ENCODE measurements around the gene ADCK1.
"Not testable (repeated sequence)": the region's sequence is repeated elsewhere in the genome, so short reads cannot be mapped to it uniquely, and the experiment has no call there.

Gene ADCK1

DNA sequence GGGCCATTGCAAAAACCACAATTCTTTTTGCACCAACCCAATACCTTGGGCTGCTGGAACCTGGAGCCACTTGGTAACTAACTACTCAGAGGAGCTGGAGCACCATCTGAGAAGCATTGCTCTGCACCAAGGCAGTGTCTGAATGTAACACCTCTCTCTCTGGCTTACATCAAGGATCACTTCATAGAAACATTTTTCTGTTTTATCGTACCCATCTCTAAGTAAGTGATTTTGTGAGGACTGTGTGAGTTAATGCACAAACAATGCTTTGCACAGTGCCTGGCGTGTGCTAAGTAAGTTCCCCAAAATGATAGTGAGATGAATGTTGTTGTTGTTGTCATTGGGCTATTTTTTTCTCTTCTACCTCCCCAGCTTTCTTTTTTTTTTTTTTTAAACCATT, 111.4 kb downstream of the ADCK1 start:
- no peak overlapping the region for H3K27ac Mint-ChIP-seq
- CTCF ChIA-PET = no interaction called here
- no peak for DNase-seq
- H3K4me3 Mint-ChIP-seq = no peak overlapping the region
- H3K36me3 Mint-ChIP-seq = peaks cover 1% of the 10 kb centered on the region
- H3K9me3 Mint-ChIP-seq = no peaks in the 10 kb centered on the region
- no peaks in the 10 kb centered on the region for H3K27me3 Mint-ChIP-seq
- H3K4me1 Mint-ChIP-seq = peaks cover 13% of the 10 kb centered on the region

GRCh38 chr14:77912754-77913556, 113.0 kb downstream of the ADCK1 start:
- no peak overlapping the region for H3K27ac Mint-ChIP-seq
- no peak overlapping the region for H3K4me3 Mint-ChIP-seq
- DNase-seq = no peak
- no peaks in the 10 kb centered on the region for H3K27me3 Mint-ChIP-seq
- H3K9me3 Mint-ChIP-seq = no peaks in the 10 kb centered on the region
- CTCF ChIA-PET = no interaction called here
- peaks cover 1% of the 10 kb centered on the region for H3K36me3 Mint-ChIP-seq
- H3K4me1 Mint-ChIP-seq = peaks cover 13% of the 10 kb centered on the region

GRCh38 chr14:77914073-77914721, 114.3 kb downstream of the ADCK1 start:
- CTCF ChIA-PET = no interaction called here

DNA sequence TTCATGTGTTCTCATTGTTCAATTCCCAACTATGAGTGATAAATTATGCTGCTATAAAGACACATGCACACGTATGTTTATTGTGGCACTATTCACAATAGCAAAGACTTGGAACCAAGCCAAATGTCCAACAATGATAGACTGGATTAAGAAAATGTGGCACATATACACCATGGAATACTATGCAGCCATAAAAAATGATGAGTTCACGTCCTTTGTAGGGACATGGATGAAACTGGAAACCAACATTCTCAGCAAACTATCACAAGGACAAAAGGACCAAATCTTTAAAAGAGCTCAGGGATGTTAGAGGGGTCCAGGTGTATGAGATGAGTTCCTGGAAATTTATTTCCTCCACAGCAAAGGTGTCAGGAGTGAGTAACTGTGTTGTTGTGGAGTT, 115.5 kb downstream of the ADCK1 start:
- H3K4me1 Mint-ChIP-seq, H3K4me3 Mint-ChIP-seq, H3K9me3 Mint-ChIP-seq, CTCF ChIA-PET, DNase-seq, H3K27me3 Mint-ChIP-seq, H3K27ac Mint-ChIP-seq, H3K36me3 Mint-ChIP-seq: not testable (repeated sequence)

More at GRCh38 chr14:77914073-77914721, 114.3 kb downstream of the ADCK1 start:
- no peak for DNase-seq
- H3K27me3 Mint-ChIP-seq = no peaks in the 10 kb centered on the region
- no peak overlapping the region for H3K27ac Mint-ChIP-seq
- no peaks in the 10 kb centered on the region for H3K36me3 Mint-ChIP-seq
- no peak overlapping the region for H3K4me3 Mint-ChIP-seq
- H3K4me1 Mint-ChIP-seq = peaks cover 9% of the 10 kb centered on the region
- no peaks in the 10 kb centered on the region for H3K9me3 Mint-ChIP-seq

DNA sequence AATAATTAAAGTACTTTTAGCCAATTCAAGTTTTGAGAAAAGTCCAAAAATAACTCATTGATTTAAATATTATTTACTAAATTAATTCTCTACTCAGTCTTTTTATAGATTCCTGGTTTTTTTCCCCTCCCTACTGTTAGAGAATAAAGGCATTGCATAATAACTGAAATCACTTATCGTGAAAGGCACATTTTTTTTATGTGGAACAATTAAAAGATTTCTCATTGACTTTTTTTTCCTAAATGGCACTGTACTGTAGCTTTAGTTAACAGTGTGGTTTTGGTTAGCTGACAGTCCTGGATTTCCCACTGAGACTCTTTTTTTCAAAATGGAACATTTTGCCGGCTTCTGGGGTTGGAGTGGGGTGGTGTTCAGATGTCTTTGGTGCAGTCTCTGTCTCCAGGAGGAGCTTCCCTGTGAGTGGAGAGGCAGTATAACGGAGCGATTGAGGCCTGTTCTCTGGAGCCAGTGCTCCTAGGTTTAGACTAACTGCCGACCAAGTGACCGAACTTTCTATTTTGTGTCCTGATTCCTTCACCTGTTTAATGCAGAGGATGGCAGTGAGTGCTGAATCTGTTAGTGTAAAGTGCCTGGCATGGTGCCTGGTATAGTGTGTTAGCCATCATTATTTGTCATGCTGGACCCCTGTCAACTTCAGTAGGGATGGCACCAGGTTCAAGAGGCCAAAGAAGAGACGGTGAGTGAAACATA, 117.7 kb downstream of the ADCK1 start:
- H3K9me3 Mint-ChIP-seq = peaks cover 6% of the 10 kb centered on the region
- no peaks in the 10 kb centered on the region for H3K27me3 Mint-ChIP-seq
- H3K27ac Mint-ChIP-seq = no peak overlapping the region
- CTCF ChIA-PET = interaction anchor here (0.6 kb wide), 1 partner anchor 55 kb away, joined by 3 read pairs; no protein-coding TSS in a partner anchor
- no peaks in the 10 kb centered on the region for H3K36me3 Mint-ChIP-seq
- no peak for DNase-seq
- peaks cover 4% of the 10 kb centered on the region for H3K4me1 Mint-ChIP-seq
- H3K4me3 Mint-ChIP-seq = no peak overlapping the region

DNA sequence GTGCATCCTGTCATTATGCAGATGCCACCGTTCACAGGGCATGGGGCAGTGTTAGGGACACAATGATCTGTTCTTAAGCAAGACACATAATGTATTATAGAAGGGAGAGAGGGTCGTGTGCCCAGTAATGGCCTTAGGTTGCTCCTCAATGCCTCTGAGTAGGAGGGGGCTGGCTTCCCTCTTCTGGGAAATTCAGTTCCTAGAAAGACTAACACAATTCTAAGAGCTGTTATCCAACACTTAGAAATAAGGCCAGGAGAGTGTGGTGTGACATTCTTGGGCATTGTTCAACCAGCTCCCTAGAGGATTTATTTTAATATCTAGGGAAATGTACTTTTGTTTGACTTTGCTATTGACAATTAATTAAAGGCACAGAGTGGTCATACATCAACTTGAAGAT, 118.5 kb downstream of the ADCK1 start:
- peaks cover 4% of the 10 kb centered on the region for H3K4me1 Mint-ChIP-seq
- H3K27ac Mint-ChIP-seq = no peak overlapping the region
- H3K9me3 Mint-ChIP-seq = peaks cover 6% of the 10 kb centered on the region
- H3K36me3 Mint-ChIP-seq = no peaks in the 10 kb centered on the region
- H3K27me3 Mint-ChIP-seq = no peaks in the 10 kb centered on the region
- CTCF ChIA-PET = interaction anchor here (0.6 kb wide), 1 partner anchor 56 kb away, joined by 3 read pairs; no protein-coding TSS in a partner anchor
- no peak overlapping the region for H3K4me3 Mint-ChIP-seq
- no peak for DNase-seq

GRCh38 chr14:77920312-77920711, 120.4 kb downstream of the ADCK1 start:
- DNase-seq = no peak
- Mint-ChIP-seq H3K4me3 (no peak overlapping the region), H3K27ac (no peak overlapping the region), H3K4me1 (peaks cover 4% of the 10 kb centered on the region), H3K27me3 (no peaks in the 10 kb centered on the region), H3K36me3 (no peaks in the 10 kb centered on the region), H3K9me3 (peaks cover 6% of the 10 kb centered on the region)
- CTCF ChIA-PET = no interaction called here

DNA sequence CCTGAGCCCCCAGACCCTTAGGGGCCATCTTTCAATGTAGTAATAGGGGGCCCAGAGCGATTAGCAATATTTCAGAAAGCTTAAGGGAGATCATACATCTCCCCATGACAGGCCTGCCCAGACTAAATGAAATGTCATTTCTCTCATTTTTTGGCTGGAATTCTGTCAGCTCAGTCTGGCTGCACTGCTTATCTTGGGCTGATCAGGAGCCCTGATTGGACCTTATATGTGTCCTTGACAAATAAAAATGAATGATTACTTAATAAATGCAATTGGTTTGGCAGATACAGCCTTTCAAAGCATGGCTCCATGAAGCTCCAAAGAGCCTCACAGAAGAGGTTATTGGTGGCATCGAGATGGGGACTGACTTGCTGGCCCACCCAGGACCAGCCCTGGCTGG, 121.9 kb downstream of the ADCK1 start:
- no peak for DNase-seq
- Mint-ChIP-seq H3K27ac (peak overlapping the region; percentile 15), H3K4me3 (no peak overlapping the region), H3K36me3 (no peaks in the 10 kb centered on the region), H3K9me3 (peaks cover 6% of the 10 kb centered on the region), H3K27me3 (no peaks in the 10 kb centered on the region), H3K4me1 (peaks cover 4% of the 10 kb centered on the region)
- CTCF ChIA-PET = no interaction called here

DNA sequence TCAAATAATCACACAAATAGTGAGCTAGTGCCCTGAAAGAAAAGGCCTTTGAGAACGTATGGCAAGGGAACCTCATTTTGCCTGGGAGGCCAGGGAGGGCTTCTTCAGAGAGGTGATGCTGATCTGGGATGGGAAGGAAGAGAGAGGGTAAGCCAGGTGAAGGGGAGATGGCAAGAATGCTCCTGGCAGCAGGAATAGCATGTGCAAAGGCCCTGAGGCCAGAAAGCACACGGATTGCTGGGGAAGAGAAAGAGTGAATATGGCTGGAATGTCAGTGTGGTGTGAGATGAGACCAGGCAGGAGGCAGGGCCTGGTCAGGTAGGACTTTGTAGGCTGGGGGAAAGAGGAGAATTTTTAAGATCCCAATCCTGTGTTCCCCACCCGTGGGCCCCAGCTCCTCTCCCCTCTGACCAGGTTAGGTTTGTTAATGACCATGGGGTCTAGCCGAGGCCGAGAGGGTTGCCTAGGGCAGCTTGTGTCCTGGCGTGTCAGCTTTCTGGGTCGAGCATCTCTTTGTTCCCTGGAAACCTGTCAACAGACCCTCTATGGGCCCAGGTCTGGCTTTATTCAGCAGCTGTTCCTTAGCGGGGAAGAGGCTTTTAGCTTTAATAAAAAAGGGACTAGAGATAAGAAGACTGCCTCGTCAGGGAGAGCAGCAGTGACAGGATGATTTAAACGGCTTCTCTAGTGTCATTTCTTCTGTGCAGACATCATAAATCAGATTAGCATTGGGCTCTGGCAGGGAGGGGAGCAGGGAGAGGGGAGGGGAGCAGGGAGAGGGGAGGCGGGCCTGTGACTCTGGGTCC, 123.4 kb downstream of the ADCK1 start:
- CTCF ChIA-PET = no interaction called here
- H3K4me1 Mint-ChIP-seq = peaks cover 2% of the 10 kb centered on the region
- no peaks in the 10 kb centered on the region for H3K36me3 Mint-ChIP-seq
- no peak overlapping the region for H3K4me3 Mint-ChIP-seq
- H3K27me3 Mint-ChIP-seq = no peaks in the 10 kb centered on the region
- H3K27ac Mint-ChIP-seq = no peak overlapping the region
- peaks cover 6% of the 10 kb centered on the region for H3K9me3 Mint-ChIP-seq
- DNase-seq = no peak

DNA sequence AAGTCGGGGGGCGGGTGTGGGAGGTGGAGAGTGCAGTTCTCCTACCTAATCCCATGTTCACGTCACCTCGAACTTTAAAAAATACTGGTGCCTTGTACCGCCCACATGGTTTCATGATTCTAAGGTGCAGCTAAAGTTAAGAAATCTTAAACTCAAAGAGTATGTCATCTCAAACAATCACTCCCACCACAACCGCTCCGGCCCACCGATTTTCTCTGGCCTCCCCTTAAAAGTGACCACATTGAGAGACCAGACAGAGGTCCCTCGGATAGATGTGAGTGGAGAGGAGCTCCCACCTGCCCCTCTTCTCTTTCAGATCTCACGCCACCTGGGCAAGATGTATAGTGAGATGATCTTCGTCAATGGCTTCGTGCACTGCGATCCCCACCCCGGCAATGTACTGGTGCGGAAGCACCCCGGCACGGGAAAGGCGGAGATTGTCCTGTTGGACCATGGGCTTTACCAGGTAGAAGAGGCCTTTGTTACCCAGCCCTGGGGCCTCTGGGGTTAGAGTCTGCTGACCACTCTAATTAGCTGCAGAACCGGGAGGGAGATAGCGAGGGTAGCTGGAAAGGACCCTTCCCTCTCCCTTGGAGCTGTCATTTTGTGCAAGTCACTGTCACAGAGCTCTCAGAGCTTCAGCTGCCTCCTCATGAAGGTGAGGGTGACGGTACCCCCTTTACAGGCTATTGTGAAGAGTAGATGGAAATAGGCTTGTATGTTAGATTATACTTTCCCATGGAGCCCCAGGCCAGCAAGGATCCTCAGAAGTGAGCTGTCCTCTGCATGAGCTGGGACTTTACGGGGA, 124.4 kb downstream of the ADCK1 start:
- H3K27ac Mint-ChIP-seq = no peak overlapping the region
- DNase-seq = no peak
- no peaks in the 10 kb centered on the region for H3K36me3 Mint-ChIP-seq
- H3K27me3 Mint-ChIP-seq = no peaks in the 10 kb centered on the region
- H3K4me3 Mint-ChIP-seq = no peak overlapping the region
- peaks cover 6% of the 10 kb centered on the region for H3K9me3 Mint-ChIP-seq
- H3K4me1 Mint-ChIP-seq = no peaks in the 10 kb centered on the region
- CTCF ChIA-PET = no interaction called here

- CTCF ChIA-PET = no interaction called here
- DNase-seq = no peak
- Mint-ChIP-seq H3K27ac (no peak overlapping the region), H3K4me1 (no peaks in the 10 kb centered on the region), H3K4me3 (no peak overlapping the region), H3K27me3 (no peaks in the 10 kb centered on the region), H3K9me3 (peaks cover 2% of the 10 kb centered on the region), H3K36me3 (no peaks in the 10 kb centered on the region)
These were observed 127.0 kb downstream of the ADCK1 start for GRCh38 chr14:77926942-77927341.

- H3K4me3 Mint-ChIP-seq = no peak overlapping the region
- CTCF ChIA-PET = interaction anchor here (0.6 kb wide), 1 partner anchor 922 kb away, joined by 3 read pairs; no protein-coding TSS in a partner anchor
These were observed 131.5 kb downstream of the ADCK1 start for GRCh38 chr14:77931441-77931840.

DNA sequence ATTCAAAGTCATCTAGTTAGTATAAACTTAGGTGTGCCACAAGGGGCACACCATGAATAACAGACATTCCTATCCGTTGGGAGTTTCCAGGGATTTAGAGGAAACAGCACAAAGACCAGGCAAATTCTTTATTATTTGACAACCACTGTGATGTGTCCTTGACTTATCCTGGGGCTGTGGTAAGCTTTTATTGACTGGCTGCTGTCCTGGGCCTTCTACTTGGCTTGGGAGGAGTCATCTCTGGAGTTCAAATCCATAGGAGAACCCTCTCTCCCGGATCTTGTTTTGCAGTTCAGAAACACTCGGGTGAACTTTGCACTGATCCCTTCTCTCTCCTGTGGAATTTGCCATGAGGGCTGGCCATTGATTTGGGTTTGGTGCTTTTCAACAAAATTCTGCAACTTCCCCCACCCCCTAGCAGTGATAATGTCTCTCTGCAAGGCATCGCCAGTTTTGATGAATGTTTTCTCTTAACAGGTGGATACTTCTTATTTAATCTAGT, 136.3 kb downstream of the ADCK1 start:
- DNase-seq = no peak
- no peaks in the 10 kb centered on the region for H3K4me1 Mint-ChIP-seq
- H3K4me3 Mint-ChIP-seq = no peak overlapping the region
- no peak overlapping the region for H3K27ac Mint-ChIP-seq
- CTCF ChIA-PET = no interaction called here
- no peaks in the 10 kb centered on the region for H3K27me3 Mint-ChIP-seq
- H3K36me3 Mint-ChIP-seq = peaks cover 16% of the 10 kb centered on the region
- peaks cover 41% of the 10 kb centered on the region for H3K9me3 Mint-ChIP-seq

More at GRCh38 chr14:77931441-77931840, 131.5 kb downstream of the ADCK1 start:
- Mint-ChIP-seq H3K4me1 (no peaks in the 10 kb centered on the region), H3K9me3 (peaks cover 29% of the 10 kb centered on the region), H3K36me3 (peaks cover 16% of the 10 kb centered on the region), H3K27me3 (no peaks in the 10 kb centered on the region), H3K27ac (no peak overlapping the region)
- DNase-seq = no peak
